ENCODE results near the gene RNFT2. TPM values are rescaled to one million over a fixed set of nuclear protein-coding genes. Genes with fewer than 3 reads are reported as not detected.

Gene RNFT2
- total and polyA plus RNA-seq, 7 experiments from 2014 or later: 1.2 to 8.3 (median 5.7) TPM

- Histone ChIP-seq H3K27ac (ENCODE audit: low read depth, low read length) (no peak overlapping the region), H3K9me3 (ENCODE audit: control insufficient read depth in 2 of 3, low read length in 3 of 3) (no peaks in the 10 kb centered on the region), H3K4me1 (ENCODE audit: control insufficient read depth in 2 of 2, insufficient read depth in 2 of 2, low read length in 2 of 2) (no peaks in the 10 kb centered on the region), H3K27me3 (ENCODE audit: control insufficient read depth in 2 of 2, insufficient read depth in 2 of 2, low read length in 2 of 2) (no peaks in the 10 kb centered on the region), H3K36me3 (ENCODE audit: control insufficient read depth in 2 of 3, insufficient read depth in 3 of 3, low read length in 3 of 3) (no peaks in the 10 kb centered on the region), H3K4me3 (ENCODE audit: low read length) (no peak overlapping the region)
- Mint-ChIP-seq H3K27me3 (peaks cover 17 to 64% (median 33%) of the 10 kb centered on the region in 5 donors), H3K9me3 (no peaks in the 10 kb centered on the region), H3K36me3 (no peaks in the 10 kb centered on the region), H3K4me3 (peak overlapping the region in 5 of 10 donors; percentile 14 to 57 (median 44)), H3K4me1 (peaks cover 4 to 21% (median 11%) of the 10 kb centered on the region in 7 donors), H3K27ac (peak overlapping the region in 2 of 9 donors; percentile 76)
- no peak for DNase-seq
- ATAC-seq: no peak
- intact Hi-C loops (cut with micrococcal nuclease): no loop called here
- ChIA-PET POLR2A (no interaction called here), CTCF (interaction anchor here (0.7 kb wide), 1 partner anchor 16 kb away, joined by 3 read pairs; no protein-coding TSS in a partner anchor)
These were observed 44.6 kb upstream of the RNFT2 start for GRCh38 chr12:116693286-116694227.

GRCh38 chr12:116694653-116695463 is 43.3 kb upstream of the RNFT2 start:
- Mint-ChIP-seq H3K27ac (no peak overlapping the region), H3K4me3 (peak overlapping the region in 3 of 10 donors; percentile 4 to 30 (median 14)), H3K9me3 (no peaks in the 10 kb centered on the region), H3K36me3 (no peaks in the 10 kb centered on the region), H3K27me3 (peaks cover 17 to 54% (median 33%) of the 10 kb centered on the region in 5 donors), H3K4me1 (peaks cover 4 to 21% (median 11%) of the 10 kb centered on the region in 7 donors)
- Histone ChIP-seq H3K9me3 (ENCODE audit: control insufficient read depth in 2 of 3, low read length in 3 of 3) (no peaks in the 10 kb centered on the region), H3K4me3 (ENCODE audit: low read length) (no peak overlapping the region), H3K4me1 (ENCODE audit: control insufficient read depth in 2 of 2, insufficient read depth in 2 of 2, low read length in 2 of 2) (no peaks in the 10 kb centered on the region), H3K36me3 (ENCODE audit: control insufficient read depth in 2 of 3, insufficient read depth in 3 of 3, low read length in 3 of 3) (no peaks in the 10 kb centered on the region), H3K27ac (ENCODE audit: low read depth, low read length) (no peak overlapping the region), H3K27me3 (ENCODE audit: control insufficient read depth in 2 of 2, insufficient read depth in 2 of 2, low read length in 2 of 2) (no peaks in the 10 kb centered on the region)
- no peak for DNase-seq
- intact Hi-C loops (cut with micrococcal nuclease): no loop called here
- ChIA-PET POLR2A (no interaction called here), CTCF (no interaction called here)
- no peak for ATAC-seq

DNA sequence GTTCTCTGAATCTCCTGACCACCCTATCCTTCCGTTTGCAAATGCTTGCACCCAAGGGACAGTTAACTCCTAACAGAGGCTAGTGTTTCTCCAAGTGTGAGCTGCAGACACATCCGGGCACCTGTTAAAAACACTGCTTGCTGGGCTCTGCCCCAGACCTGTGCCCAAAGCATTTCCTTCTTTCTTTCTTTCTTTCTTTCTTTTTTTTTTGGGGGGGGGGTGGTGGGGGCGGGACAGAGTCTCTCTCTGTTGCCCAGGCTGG is 42.7 kb upstream of the RNFT2 start:
- Histone ChIP-seq H3K4me3 (ENCODE audit: low read length) (no peak overlapping the region), H3K9me3 (ENCODE audit: control insufficient read depth in 2 of 3, low read length in 3 of 3) (no peaks in the 10 kb centered on the region), H3K4me1 (ENCODE audit: control insufficient read depth in 2 of 2, insufficient read depth in 2 of 2, low read length in 2 of 2) (no peaks in the 10 kb centered on the region), H3K36me3 (ENCODE audit: control insufficient read depth in 2 of 3, insufficient read depth in 3 of 3, low read length in 3 of 3) (no peaks in the 10 kb centered on the region), H3K27ac (ENCODE audit: low read depth, low read length) (no peak overlapping the region), H3K27me3 (ENCODE audit: control insufficient read depth in 2 of 2, insufficient read depth in 2 of 2, low read length in 2 of 2) (no peaks in the 10 kb centered on the region)
- Mint-ChIP-seq H3K9me3 (no peaks in the 10 kb centered on the region), H3K27ac (no peak overlapping the region), H3K4me1 (peaks cover 4 to 21% (median 11%) of the 10 kb centered on the region in 7 donors), H3K36me3 (no peaks in the 10 kb centered on the region), H3K27me3 (peaks cover 17 to 49% (median 33%) of the 10 kb centered on the region in 5 donors), H3K4me3 (peak overlapping the region in 1 of 10 donors; percentile 4)
- POLR2A ChIA-PET: no interaction called here
- ATAC-seq (no peak), DNase-seq (no peak)
- intact Hi-C loops (cut with micrococcal nuclease): no loop called here
- CTCF ChIA-PET: no interaction called here

DNA sequence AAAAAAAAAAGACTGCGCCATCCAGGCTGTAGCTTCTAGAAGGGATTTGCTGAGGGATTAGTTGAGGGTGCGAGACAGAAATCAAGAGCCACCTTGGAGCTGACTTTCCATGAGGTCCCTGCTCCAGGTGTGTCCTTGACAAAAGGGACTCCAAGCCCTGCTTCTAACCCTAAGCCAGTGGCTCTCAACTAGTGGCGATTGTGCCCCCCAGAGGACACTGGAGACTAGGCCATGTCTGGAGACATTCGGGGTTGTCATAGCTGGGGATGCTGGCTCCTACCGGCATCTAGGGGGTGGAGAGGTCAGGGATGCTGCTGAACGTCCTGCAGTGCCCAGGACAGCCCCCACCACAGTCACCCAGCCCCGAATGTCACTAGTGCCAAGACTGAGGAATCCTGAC is 40.8 kb upstream of the RNFT2 start:
- POLR2A ChIA-PET: no interaction called here
- Histone ChIP-seq H3K4me3 (ENCODE audit: low read length) (no peak overlapping the region), H3K36me3 (ENCODE audit: control insufficient read depth in 2 of 3, insufficient read depth in 3 of 3, low read length in 3 of 3) (no peaks in the 10 kb centered on the region), H3K4me1 (ENCODE audit: control insufficient read depth in 2 of 2, insufficient read depth in 2 of 2, low read length in 2 of 2) (no peaks in the 10 kb centered on the region), H3K27me3 (ENCODE audit: control insufficient read depth in 2 of 2, insufficient read depth in 2 of 2, low read length in 2 of 2) (no peaks in the 10 kb centered on the region), H3K27ac (ENCODE audit: low read depth, low read length) (no peak overlapping the region), H3K9me3 (ENCODE audit: control insufficient read depth in 2 of 3, low read length in 3 of 3) (no peaks in the 10 kb centered on the region)
- Mint-ChIP-seq H3K9me3 (no peaks in the 10 kb centered on the region), H3K36me3 (no peaks in the 10 kb centered on the region), H3K27ac (no peak overlapping the region), H3K4me3 (no peak overlapping the region), H3K4me1 (peaks cover 4 to 21% (median 11%) of the 10 kb centered on the region in 7 donors), H3K27me3 (peaks cover 13 to 40% (median 33%) of the 10 kb centered on the region in 5 donors)
- ATAC-seq (no peak), DNase-seq (no peak)
- CTCF ChIA-PET: no interaction called here
- intact Hi-C loops (cut with micrococcal nuclease): no loop called here

DNA sequence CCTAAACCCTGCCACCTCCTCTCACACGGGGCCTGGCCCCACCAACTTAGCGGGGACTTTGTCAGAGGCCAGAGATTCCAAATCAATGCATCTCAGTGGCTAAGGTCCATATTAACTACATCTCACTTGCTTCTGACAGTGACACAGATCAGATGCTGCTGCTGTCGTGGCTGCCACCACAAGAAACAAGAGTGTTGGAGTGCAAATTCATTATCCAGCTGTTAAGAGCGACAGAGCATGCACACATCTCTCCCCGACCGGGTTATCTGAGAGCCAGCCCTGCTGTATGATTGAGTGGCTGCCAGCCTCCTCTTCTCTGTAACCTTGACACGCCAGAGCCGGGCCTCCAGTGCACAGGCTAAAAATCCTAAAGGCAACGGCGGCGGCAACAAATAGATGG is 40.4 kb upstream of the RNFT2 start:
- H3K36me3 ChIP-seq (ENCODE audit: control insufficient read depth in 2 of 3, insufficient read depth in 3 of 3, low read length in 3 of 3): no peaks in the 10 kb centered on the region
- Mint-ChIP-seq H3K4me3 (no peak overlapping the region), H3K36me3 (no peaks in the 10 kb centered on the region), H3K9me3 (no peaks in the 10 kb centered on the region), H3K27ac (no peak overlapping the region), H3K27me3 (peaks cover 13 to 37% (median 29%) of the 10 kb centered on the region in 5 donors), H3K4me1 (peaks cover 4 to 18% (median 9%) of the 10 kb centered on the region in 7 donors)
- CTCF ChIA-PET: interaction anchor here (1.0 kb wide), 1 partner anchor 707 kb away, joined by 3 read pairs; no protein-coding TSS in a partner anchor
- H3K27me3 ChIP-seq (ENCODE audit: control insufficient read depth in 2 of 2, insufficient read depth in 2 of 2, low read length in 2 of 2): no peaks in the 10 kb centered on the region
- DNase-seq (no peak), ATAC-seq (no peak)
- intact Hi-C loops (cut with micrococcal nuclease): no loop called here
- H3K9me3 ChIP-seq (ENCODE audit: control insufficient read depth in 2 of 3, low read length in 3 of 3): no peaks in the 10 kb centered on the region
- H3K4me3 ChIP-seq (ENCODE audit: low read length): no peak overlapping the region
- POLR2A ChIA-PET: no interaction called here
- H3K27ac ChIP-seq (ENCODE audit: low read depth, low read length): no peak overlapping the region
- H3K4me1 ChIP-seq (ENCODE audit: control insufficient read depth in 2 of 2, insufficient read depth in 2 of 2, low read length in 2 of 2): no peaks in the 10 kb centered on the region

DNA sequence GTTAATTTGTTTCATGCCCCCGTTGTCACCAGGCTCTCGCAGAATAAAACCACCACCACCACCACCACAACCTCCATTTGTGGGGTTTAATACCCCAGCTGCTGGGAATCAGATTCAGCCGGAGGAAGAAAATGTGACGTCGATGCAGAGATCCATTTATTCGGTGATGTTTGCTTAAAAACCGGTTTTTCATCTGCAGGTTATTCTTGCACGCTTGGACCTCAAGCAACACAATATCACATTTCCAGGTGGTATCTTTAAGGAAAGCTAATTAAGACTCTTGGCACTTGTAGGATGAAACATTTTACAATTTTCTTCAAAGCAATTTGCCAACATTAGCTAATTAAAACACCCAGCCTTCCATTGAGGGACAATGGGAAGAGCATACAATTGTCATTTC is 40.0 kb upstream of the RNFT2 start:
- Histone ChIP-seq H3K9me3 (ENCODE audit: control insufficient read depth in 2 of 3, low read length in 3 of 3) (no peaks in the 10 kb centered on the region), H3K27me3 (ENCODE audit: control insufficient read depth in 2 of 2, insufficient read depth in 2 of 2, low read length in 2 of 2) (no peaks in the 10 kb centered on the region), H3K36me3 (ENCODE audit: control insufficient read depth in 2 of 3, insufficient read depth in 3 of 3, low read length in 3 of 3) (no peaks in the 10 kb centered on the region), H3K4me3 (ENCODE audit: low read length) (no peak overlapping the region), H3K4me1 (ENCODE audit: control insufficient read depth in 2 of 2, insufficient read depth in 2 of 2, low read length in 2 of 2) (no peaks in the 10 kb centered on the region), H3K27ac (ENCODE audit: low read depth, low read length) (no peak overlapping the region)
- H3K9me3 Mint-ChIP-seq: no peaks in the 10 kb centered on the region
- intact Hi-C loops (cut with micrococcal nuclease): no loop called here
- no peak overlapping the region for H3K27ac Mint-ChIP-seq
- peaks cover 5 to 15% (median 7%) of the 10 kb centered on the region in 7 donors for H3K4me1 Mint-ChIP-seq
- H3K36me3 Mint-ChIP-seq: no peaks in the 10 kb centered on the region
- ATAC-seq (no peak), DNase-seq (no peak)
- H3K4me3 Mint-ChIP-seq: no peak overlapping the region
- peaks cover 13 to 34% (median 26%) of the 10 kb centered on the region in 5 donors for H3K27me3 Mint-ChIP-seq
- POLR2A ChIA-PET: no interaction called here
- CTCF ChIA-PET: interaction anchor here (1.0 kb wide), 1 partner anchor 708 kb away, joined by 3 read pairs; no protein-coding TSS in a partner anchor

Data from naive thymus-derived CD4-positive, alpha-beta T cell (primary cell).